T follicular helper cell (primary cell): ENCODE results near the gene ATP2B2.

Experiments
- DNase-seq: peaks from one replicate; pipeline ENCODE4 v3.0.0-alpha.2; 2020; ENCODE audit warnings: low read depth

ATP2B2 gene

GRCh38 chr3:10344147-10344943 lies 161.0 kb downstream of the ATP2B2 start:
- peak; percentile 36 for DNase-seq

- no peak for DNase-seq
These were observed 161.9 kb downstream of the ATP2B2 start for GRCh38 chr3:10343526-10343925.

- DNase-seq = no peak
These were observed 162.6 kb downstream of the ATP2B2 start for GRCh38 chr3:10342781-10343180.

- no peak for DNase-seq
These were observed 163.4 kb downstream of the ATP2B2 start for GRCh38 chr3:10341901-10342398.

- DNase-seq = no peak
These were observed 164.9 kb downstream of the ATP2B2 start for GRCh38 chr3:10340476-10340875.

GRCh38 chr3:10340046-10340445 lies 165.3 kb downstream of the ATP2B2 start:
- no peak for DNase-seq

GRCh38 chr3:10339376-10339955 lies 165.9 kb downstream of the ATP2B2 start:
- DNase-seq = no peak

- no peak for DNase-seq
These were observed 166.6 kb downstream of the ATP2B2 start for GRCh38 chr3:10338591-10339353.

GRCh38 chr3:10338164-10338470 lies 167.3 kb downstream of the ATP2B2 start:
- DNase-seq = no peak

GRCh38 chr3:10337323-10338163 lies 167.8 kb downstream of the ATP2B2 start:
- no peak for DNase-seq

- no peak for DNase-seq
These were observed 168.6 kb downstream of the ATP2B2 start for GRCh38 chr3:10336761-10337160.

- DNase-seq = no peak
These were observed 169.3 kb downstream of the ATP2B2 start for GRCh38 chr3:10335871-10336622.

GRCh38 chr3:10335190-10335738 lies 170.1 kb downstream of the ATP2B2 start:
- DNase-seq = no peak

- DNase-seq = no peak
These were observed 170.9 kb downstream of the ATP2B2 start for GRCh38 chr3:10334459-10334858.

GRCh38 chr3:10334042-10334441 lies 171.3 kb downstream of the ATP2B2 start:
- DNase-seq = no peak

GRCh38 chr3:10333349-10333650 lies 172.1 kb downstream of the ATP2B2 start:
- DNase-seq = no peak

GRCh38 chr3:10332481-10333348 lies 172.7 kb downstream of the ATP2B2 start:
- DNase-seq = no peak

GRCh38 chr3:10331320-10331719 lies 174.1 kb downstream of the ATP2B2 start:
- DNase-seq = no peak

- DNase-seq = no peak
These were observed 175.1 kb downstream of the ATP2B2 start for GRCh38 chr3:10330319-10330718.

GRCh38 chr3:10329495-10330015 lies 175.8 kb downstream of the ATP2B2 start:
- no peak for DNase-seq
